Prostate gland (tissue), 2 donors: Measurements from ENCODE around the gene SSH2. TPM values are rescaled to one million over a fixed set of nuclear protein-coding genes. Genes with fewer than 3 reads are reported as not detected.

Source experiments
- DNase-seq: peaks from one replicate; pipeline ENCODE4 v3.0.0-alpha.2; 2019; ENCODE audit warnings: low spot score
- H3K27ac ChIP-seq, 2 donors: fragments of 200-600 bp; sonication (generic); 2 replicates each; pipeline ENCODE4 v1.5.1; 2017 to 2019
- H3K27me3 ChIP-seq: fragments of 200-600 bp; sonication (generic); replicated peaks from 2 replicates; pipeline ENCODE4 v1.5.1; 2019; ENCODE audit not compliant: insufficient read depth
- H3K36me3 ChIP-seq, 2 donors: fragments of 200-600 bp; sonication (generic); 1 replicate in 1 of 2; 2 replicates in 1 of 2; pipeline versions ENCODE4 v1.5.1 to v1.8.1; 2017 to 2019
- H3K4me1 ChIP-seq: fragments of 200-600 bp; sonication (generic); replicated peaks from 2 replicates; pipeline ENCODE4 v1.5.1; 2019
- H3K4me3 ChIP-seq, 2 donors: fragments of 200-600 bp; sonication (generic); 2 replicates each; pipeline ENCODE4 v1.5.1; 2017 to 2019
- H3K9me3 ChIP-seq: fragments of 200-600 bp; sonication (generic); 2 replicates; pipeline ENCODE4 v1.5.1; 2017
- CTCF ChIP-seq, 4 experiments: fragments of 200-600 bp in 2 of 4; fragments of 450-650 bp in 2 of 4; sonication (generic) in 2 of 4; IDR thresholded peaks; 1 replicate in 3 of 4; 2 replicates in 1 of 4; pipeline ENCODE4 v1.5.1; 2016 to 2019; ENCODE audit warnings: antibody characterized with exemption in 4 of 4, mild to moderate bottlenecking in 2 of 4, moderate library complexity in 2 of 4
- POLR2A ChIP-seq: fragments of 450-650 bp; IDR thresholded peaks from one replicate; pipeline ENCODE4 v1.6.1; 2016; ENCODE audit warnings: antibody characterized with exemption, mild to moderate bottlenecking
- POLR2AphosphoS5 ChIP-seq: sonication (generic); formaldehyde crosslinking; IDR thresholded peaks from one replicate; pipeline ENCODE4 v1.6.1; 2017; ENCODE audit warnings: antibody characterized with exemption
- WGBS: methylation state at CpG from one replicate; pipeline ENCODE4 v1.1.5; 2018; 5-methylcytosine and 5-hydroxymethylcytosine counted together
- intact Hi-C: fragments of 100-400 bp; cut with DNase I; formaldehyde crosslinking; loops from one replicate; pipeline ENCODE4 v1.14.2; 2022
- total RNA-seq, 2 donors: library from RNA; depleted of rRNA; stranded (reverse); fragments of >200 nt; gene quantifications; one replicate each; pipeline ENCODE4 v1.1.0, GENCODE V29; 2016

SSH2 gene
- total RNA-seq, 2 donors from 2014 or later = 10.1 to 27.5 TPM

- peak overlapping the region; percentile 36 to 47 for H3K27ac ChIP-seq
- peaks cover 6% of the 10 kb centered on the region for H3K4me1 ChIP-seq
- H3K4me3 ChIP-seq = no peak overlapping the region
- TF ChIP-seq POLR2AphosphoS5 = peak; percentile 25
- TF ChIP-seq POLR2A = no peak
- no peak for TF ChIP-seq CTCF (IDR thresholded peaks at IDR 0.05)
- no peaks in the 10 kb centered on the region for H3K36me3 ChIP-seq
- no peaks in the 10 kb centered on the region for H3K27me3 ChIP-seq
- DNase-seq = no peak
- intact Hi-C loops = no loop called here
- WGBS = 10% methylated on average over 2 of the region's 2 CpGs
- no peaks in the 10 kb centered on the region for H3K9me3 ChIP-seq
These were observed 287.8 kb downstream of the SSH2 start for GRCh38 chr17:29642171-29642611.

GRCh38 chr17:29640981-29641642 lies 288.9 kb downstream of the SSH2 start:
- intact Hi-C loops = no loop called here
- Histone ChIP-seq H3K4me1 (peaks cover 6% of the 10 kb centered on the region), H3K9me3 (no peaks in the 10 kb centered on the region), H3K27me3 (no peaks in the 10 kb centered on the region), H3K4me3 (no peak overlapping the region), H3K27ac (peak overlapping the region in 1 of 2 donors; percentile 47), H3K36me3 (no peaks in the 10 kb centered on the region)
- WGBS = 54% methylated on average over 7 of the region's 7 CpGs
- no peak for TF ChIP-seq POLR2AphosphoS5
- TF ChIP-seq CTCF (IDR thresholded peaks at IDR 0.05) = no peak
- no peak for TF ChIP-seq POLR2A
- DNase-seq = no peak

GRCh38 chr17:29640413-29640812 lies 289.6 kb downstream of the SSH2 start:
- H3K9me3 ChIP-seq = no peaks in the 10 kb centered on the region
- 45% methylated on average over 2 of the region's 2 CpGs for WGBS
- H3K4me3 ChIP-seq = no peak overlapping the region
- peak overlapping the region; percentile 21 to 47 for H3K27ac ChIP-seq
- no peaks in the 10 kb centered on the region for H3K27me3 ChIP-seq
- H3K4me1 ChIP-seq = peaks cover 6% of the 10 kb centered on the region
- no peak for TF ChIP-seq POLR2AphosphoS5
- no peak for TF ChIP-seq POLR2A
- TF ChIP-seq CTCF (IDR thresholded peaks at IDR 0.05) = no peak
- intact Hi-C loops = no loop called here
- H3K36me3 ChIP-seq = no peaks in the 10 kb centered on the region
- DNase-seq = no peak

GRCh38 chr17:29633886-29634285 lies 296.1 kb downstream of the SSH2 start:
- Histone ChIP-seq H3K27ac (no peak overlapping the region), H3K36me3 (no peaks in the 10 kb centered on the region), H3K9me3 (no peaks in the 10 kb centered on the region), H3K27me3 (no peaks in the 10 kb centered on the region), H3K4me3 (no peak overlapping the region), H3K4me1 (peaks cover under 1% of the 10 kb centered on the region)
- 93% methylated on average over 3 of the region's 3 CpGs for WGBS
- no peak for TF ChIP-seq CTCF (IDR thresholded peaks at IDR 0.05)
- no peak for TF ChIP-seq POLR2AphosphoS5
- no peak for TF ChIP-seq POLR2A
- intact Hi-C loops = no loop called here
- DNase-seq = no peak

- 85% methylated on average over 6 of the region's 6 CpGs for WGBS
- intact Hi-C loops = no loop called here
- DNase-seq = no peak
- no peaks in the 10 kb centered on the region for H3K36me3 ChIP-seq
- H3K9me3 ChIP-seq = no peaks in the 10 kb centered on the region
- no peak overlapping the region for H3K4me3 ChIP-seq
- H3K4me1 ChIP-seq = peaks cover 5% of the 10 kb centered on the region
- H3K27me3 ChIP-seq = no peaks in the 10 kb centered on the region
- TF ChIP-seq CTCF (IDR thresholded peaks at IDR 0.05) (no peak), POLR2A (no peak), POLR2AphosphoS5 (no peak)
- no peak overlapping the region for H3K27ac ChIP-seq
These were observed 299.3 kb downstream of the SSH2 start for GRCh38 chr17:29630630-29631193.
